Caki2 (cell line): ENCODE data around the gene FBXO28. TPM values are rescaled to one million over a fixed set of nuclear protein-coding genes. Genes with fewer than 3 reads are reported as not detected.

Experiments used
- DNase-seq: peaks from one replicate; pipeline ENCODE4 v3.0.0-alpha.2; 2015; ENCODE audit warnings: low read depth
- in situ Hi-C: cut with HindIII; loops from 2 replicates; pipeline ENCODE4 v1.10.0; 2016; ENCODE audit warnings: low sequenced_read_pairs, low pct_unique_long_range_greater_than_20kb, mixed read lengths
- total RNA-seq: library from RNA; depleted of rRNA; stranded (reverse); fragments of >200 nt; shearing (Covaris generic); gene quantifications from 2 replicates; pipeline ENCODE4 v1.2.3, GENCODE V29; 2014; ENCODE audit warnings: low replicate concordance

FBXO28 gene
- total RNA-seq, 1 experiment from 2014 or later = 23.6 TPM

GRCh38 chr1:224175617-224176016 is 61.7 kb downstream of the FBXO28 start:
- no peak for DNase-seq
- in situ Hi-C loops = no loop called here

- in situ Hi-C loops = no loop called here
- no peak for DNase-seq
Observed at GRCh38 chr1:224177356-224177999, 63.6 kb downstream of the FBXO28 start.

- in situ Hi-C loops = no loop called here
- no peak for DNase-seq
Observed at GRCh38 chr1:224178894-224179293, 65.0 kb downstream of the FBXO28 start.

GRCh38 chr1:224180783-224181452 is 67.0 kb downstream of the FBXO28 start:
- in situ Hi-C loops = no loop called here
- no peak for DNase-seq

GRCh38 chr1:224181453-224181810 is 67.5 kb downstream of the FBXO28 start:
- in situ Hi-C loops = no loop called here
- DNase-seq = no peak

- in situ Hi-C loops = no loop called here
- DNase-seq = no peak
Observed at GRCh38 chr1:224182057-224182865, 68.3 kb downstream of the FBXO28 start.

- peak; percentile 92 for DNase-seq
- in situ Hi-C loops = no loop called here
Observed at GRCh38 chr1:224182866-224183590, 69.1 kb downstream of the FBXO28 start, which contains the start of gene DEGS1. DEGS1 (plus strand) TSS chr1:224183240; CDS start chr1:224183337, 97 bp downstream.

- peak; percentile 78 for DNase-seq
Observed at GRCh38 chr1:224183591-224184312, 69.8 kb downstream of the FBXO28 start.

GRCh38 chr1:224185208-224185607 is 71.3 kb downstream of the FBXO28 start:
- DNase-seq = no peak
- in situ Hi-C loops = no loop called here

More at GRCh38 chr1:224183591-224184312, 69.8 kb downstream of the FBXO28 start:
- in situ Hi-C loops = no loop called here

GRCh38 chr1:224188286-224188685 is 74.4 kb downstream of the FBXO28 start:
- no peak for DNase-seq
- in situ Hi-C loops = no loop called here

- DNase-seq = no peak
- in situ Hi-C loops = no loop called here
Observed at GRCh38 chr1:224189561-224189960, 75.7 kb downstream of the FBXO28 start.

GRCh38 chr1:224192082-224192788 is 78.3 kb downstream of the FBXO28 start:
- in situ Hi-C loops = no loop called here
- DNase-seq = no peak

- no peak for DNase-seq
- in situ Hi-C loops = no loop called here
Observed at GRCh38 chr1:224193319-224193966, 79.5 kb downstream of the FBXO28 start.

- in situ Hi-C loops = no loop called here
- no peak for DNase-seq
Observed at GRCh38 chr1:224196813-224197600, 83.1 kb downstream of the FBXO28 start.

GRCh38 chr1:224198572-224198971 is 84.7 kb downstream of the FBXO28 start:
- in situ Hi-C loops = no loop called here
- no peak for DNase-seq

- in situ Hi-C loops = no loop called here
- peak; percentile 19 for DNase-seq
Observed at GRCh38 chr1:224199679-224200078, 85.8 kb downstream of the FBXO28 start.
